Ovary (tissue), 9 donors: ENCODE data around the gene SCD5. TPM values are rescaled to one million over a fixed set of nuclear protein-coding genes. Genes with fewer than 3 reads are reported as not detected.

Experiments used
- DNase-seq, 5 donors: peaks; one replicate each; pipeline ENCODE4 v3.0.0-alpha.2; 2019 to 2020
- H3K27ac ChIP-seq, 2 donors: fragments of 200-600 bp; one replicate each; pipeline versions ENCODE4 v1.5.1 to v1.8.0; 2019 to 2022
- H3K27me3 ChIP-seq: fragments of 200-600 bp; one replicate; pipeline ENCODE4 v1.8.0; 2022
- H3K36me3 ChIP-seq: fragments of 200-600 bp; sonication (generic); one replicate; pipeline ENCODE4 v1.5.1; 2019
- H3K4me1 ChIP-seq: one replicate; pipeline ENCODE4 v1.8.1; 2013; ENCODE audit warnings: mild to moderate bottlenecking, moderate library complexity; ENCODE audit not compliant: insufficient read depth
- H3K4me3 ChIP-seq: fragments of 200-600 bp; sonication (generic); one replicate; pipeline ENCODE4 v1.5.1; 2017
- H3K9me3 ChIP-seq, 2 donors: fragments of 200-600 bp in 1 of 2; sonication (generic) in 1 of 2; one replicate each; pipeline versions ENCODE4 v1.5.1 to v1.8.1; 2013 to 2019; ENCODE audit warnings: mild to moderate bottlenecking in 1 of 2, moderate library complexity in 1 of 2
- CTCF ChIP-seq, 3 donors: fragments of 450-650 bp in 2 of 3; fragments of 200-600 bp in 1 of 3; IDR thresholded peaks; one replicate each; pipeline versions ENCODE4 v1.5.1 to v1.8.0; 2016 to 2022; ENCODE audit warnings: antibody characterized with exemption in 3 of 3, mild to moderate bottlenecking in 1 of 3
- EP300 ChIP-seq: sonication (generic); formaldehyde crosslinking; IDR thresholded peaks from one replicate; pipeline ENCODE4 v1.6.1; 2017; ENCODE audit warnings: antibody characterized with exemption
- POLR2A ChIP-seq: fragments of 450-650 bp; IDR thresholded peaks from one replicate; pipeline ENCODE4 v1.6.1; 2017; ENCODE audit warnings: antibody characterized with exemption, mild to moderate bottlenecking, moderate library complexity
- WGBS, 3 donors: extraction: QIAGEN DNeasy Blood & Tissue Kit in 1 of 3; methylation state at CpG; one replicate each; pipeline versions ENCODE4 v1.1.5 to v1.1.7; 2013 to 2017; 5-methylcytosine and 5-hydroxymethylcytosine counted together
- intact Hi-C, 4 donors: fragments of 100-400 bp; cut with DNase I; formaldehyde crosslinking; loops; one replicate each; pipeline versions ENCODE4 v1.11.0 to v1.15.1; 2022 to 2023
- polyA plus RNA-seq, 2 donors: library from polyadenylated mRNA; stranded (reverse); fragments of 200-250 nt in 1 of 2; fragments of 350-450 nt in 1 of 2; fragmentation: Illumina TruSeq in 1 of 2; extraction: RNeasy Lipid Tissue Mini Kit (QIAGEN cat#74804) in 1 of 2; gene quantifications; one replicate each; pipeline ENCODE4 v1.2.3, GENCODE V29; 2013 to 2014
- total RNA-seq, 7 donors: library from RNA; depleted of rRNA in 2 of 7; stranded (reverse); fragments of >200 nt in 2 of 7; fragmentation: NEBNext Ultra II Directional in 3 of 7; extraction: Animal tissue kit (Norgen Biotek cat#: 25700) in 3 of 7; gene quantifications; one replicate each; pipeline versions ENCODE4 v1.1.0 to v1.2.4, GENCODE V29; 2016 to 2023
- donor health status: DM: no; HTN: no; CAD: no; lungs with moderate emphysema.
- donor health status: DM: no; HTN: no; CAD: no.
- donor health status: Bipolar disorder and iron deficiency.
- donor health status: DM: yes; HTN: yes; CAD: no.
- donor health status: DM: no; HTN: no; CAD: no.
- donor health status: DM: yes; HTN: yes; CAD: no.

Gene SCD5
- total and polyA plus RNA-seq, 9 donors: 96.3 to 203 (median 119) TPM

- H3K4me1 ChIP-seq: peaks cover 18% of the 10 kb centered on the region
- no peaks in the 10 kb centered on the region for H3K36me3 ChIP-seq
- no peak for TF ChIP-seq CTCF (IDR thresholded peaks at IDR 0.05)
- no peak for TF ChIP-seq POLR2A
- TF ChIP-seq EP300: no peak
- peak in 1 of 5 donors; percentile 46 for DNase-seq
- no peaks in the 10 kb centered on the region for H3K27me3 ChIP-seq
- H3K4me3 ChIP-seq: no peak overlapping the region
- no peak overlapping the region for H3K27ac ChIP-seq
- intact Hi-C loops: loop anchor here in 1 of 4 donors (5.0 to 10.0 kb wide), 2 partner anchors 64 to 269 kb away; partner anchors contain the start of gene SCD5
- no peaks in the 10 kb centered on the region for H3K9me3 ChIP-seq
- WGBS, 3 donors: 71 to 75% (median 71%) methylated on average over 7 of the region's 7 CpGs
Observed at GRCh38 chr4:82733636-82734035, 65.0 kb downstream of the SCD5 start.

- intact Hi-C loops: loop anchor here in 1 of 4 donors (10.0 kb wide), 1 partner anchor 66 kb away; the partner anchor contains the start of gene SCD5
- peaks cover 23% of the 10 kb centered on the region for H3K4me1 ChIP-seq
- 91 to 97% (median 93%) methylated on average over 1 of the region's 1 CpG for WGBS, 3 donors
- no peak for DNase-seq
- H3K27me3 ChIP-seq: no peaks in the 10 kb centered on the region
- no peaks in the 10 kb centered on the region for H3K36me3 ChIP-seq
- no peaks in the 10 kb centered on the region for H3K9me3 ChIP-seq
- H3K27ac ChIP-seq: no peak overlapping the region
- TF ChIP-seq CTCF (IDR thresholded peaks at IDR 0.05) (no peak), EP300 (no peak), POLR2A (no peak)
- H3K4me3 ChIP-seq: no peak overlapping the region
Observed at GRCh38 chr4:82728301-82728700, 70.3 kb downstream of the SCD5 start.

- no peaks in the 10 kb centered on the region for H3K27me3 ChIP-seq
- no peaks in the 10 kb centered on the region for H3K36me3 ChIP-seq
- H3K4me3 ChIP-seq: no peak overlapping the region
- no peak overlapping the region for H3K27ac ChIP-seq
- no peak for TF ChIP-seq POLR2A
- no peak for TF ChIP-seq EP300
- TF ChIP-seq CTCF (IDR thresholded peaks at IDR 0.05): no peak
- peaks cover 16% of the 10 kb centered on the region for H3K4me1 ChIP-seq
- no peak for DNase-seq
- intact Hi-C loops: loop anchor here in 1 of 4 donors (10.0 kb wide), 1 partner anchor 68 kb away; the partner anchor contains the start of gene SCD5
- WGBS, 3 donors: 39 to 65% (median 43%) methylated on average over 5 of the region's 5 CpGs
- no peaks in the 10 kb centered on the region for H3K9me3 ChIP-seq
Observed at GRCh38 chr4:82726596-82726995, 72.0 kb downstream of the SCD5 start.

GRCh38 chr4:82721819-82722423, 76.7 kb downstream of the SCD5 start:
- Histone ChIP-seq H3K27me3 (no peaks in the 10 kb centered on the region), H3K36me3 (no peaks in the 10 kb centered on the region), H3K4me3 (no peak overlapping the region), H3K4me1 (peaks cover 28% of the 10 kb centered on the region), H3K9me3 (no peaks in the 10 kb centered on the region), H3K27ac (peak overlapping the region in 1 of 2 donors; percentile 76)
- no peak for TF ChIP-seq EP300
- TF ChIP-seq CTCF (IDR thresholded peaks at IDR 0.05): peak in 1 of 3 donors; percentile 22
- TF ChIP-seq POLR2A: no peak
- intact Hi-C loops: loop anchor here in 1 of 4 donors (10.0 kb wide), 1 partner anchor 73 kb away; the partner anchor contains the start of gene SCD5
- WGBS, 3 donors: 54 to 70% (median 63%) methylated on average over 2 of the region's 2 CpGs
- no peak for DNase-seq
